GM12872 (cell line): ENCODE measurements around the gene SIGLEC7.

ENCODE experiments used
- CTCF ChIP-seq: IDR thresholded peaks from 3 replicates; pipeline ENCODE4 v1.5.1; 2011; ENCODE audit warnings: low read depth, mild to moderate bottlenecking, low read length, moderate library complexity; ENCODE audit not compliant: insufficient read depth

SIGLEC7 gene

GRCh38 chr19:51124729-51125128, 17.4 kb upstream of the SIGLEC7 start, which contains the start of gene SIGLEC9:
SIGLEC9 (plus strand) TSS chr19:51124906; CDS start chr19:51124975, 69 bp downstream.
- TF ChIP-seq CTCF: no peak

- no peak for TF ChIP-seq CTCF
Measured at GRCh38 chr19:51125421-51126075, 16.6 kb upstream of the SIGLEC7 start.

GRCh38 chr19:51127032-51127431, 15.1 kb upstream of the SIGLEC7 start:
- TF ChIP-seq CTCF: no peak

GRCh38 chr19:51127755-51128154, 14.3 kb upstream of the SIGLEC7 start:
- no peak for TF ChIP-seq CTCF

- TF ChIP-seq CTCF: no peak
Measured at GRCh38 chr19:51128227-51128626, 13.9 kb upstream of the SIGLEC7 start.

- no peak for TF ChIP-seq CTCF
Measured at GRCh38 chr19:51129716-51130115, 12.4 kb upstream of the SIGLEC7 start.

GRCh38 chr19:51131780-51132680, 10.1 kb upstream of the SIGLEC7 start:
- no peak; the same call in 2 of the 3 replicates for TF ChIP-seq CTCF
